Heart right ventricle (tissue), 16 donors: Measurements from ENCODE around the gene ATG7. TPM values are rescaled to one million over a fixed set of nuclear protein-coding genes. Genes with fewer than 3 reads are reported as not detected.
A peak's percentile ranks its signal among the peaks of the same experiment; 100 is the strongest.

Source experiments
- ATAC-seq, 8 donors: fragments of 200-7000 bp; cut with Tn5 transposase; one replicate each; pipeline ENCODE4 v1.9.1; 2020; ENCODE audit warnings: mild to moderate bottlenecking in 8 of 8, moderate library complexity in 8 of 8, moderate number of reproducible peaks in 1 of 8
- DNase-seq, 2 donors: peaks; one replicate each; pipeline ENCODE4 v3.0.0-alpha.2; 2020
- H3K27ac ChIP-seq, 10 donors: fragments of 200-600 bp; sonication (generic) in 2 of 10; one replicate each; pipeline versions ENCODE4 v1.5.0 to v1.8.0; 2020 to 2022; ENCODE audit warnings: mild to moderate bottlenecking in 3 of 10
- H3K27me3 ChIP-seq, 7 donors: fragments of 200-600 bp; one replicate each; pipeline ENCODE4 v1.8.0; 2021 to 2022; ENCODE audit warnings: mild to moderate bottlenecking in 2 of 7
- H3K36me3 ChIP-seq, 9 donors: fragments of 200-600 bp; sonication (generic) in 1 of 9; one replicate each; pipeline versions ENCODE4 v1.5.0 to v1.8.0; 2020 to 2022; ENCODE audit warnings: mild to moderate bottlenecking in 2 of 9
- H3K4me1 ChIP-seq, 9 donors: fragments of 200-600 bp; sonication (generic) in 1 of 9; one replicate each; pipeline versions ENCODE4 v1.5.0 to v1.8.0; 2020 to 2022; ENCODE audit warnings: mild to moderate bottlenecking in 4 of 9
- H3K4me3 ChIP-seq, 10 donors: fragments of 200-600 bp; sonication (generic) in 2 of 10; one replicate each; pipeline versions ENCODE4 v1.5.0 to v1.8.0; 2020 to 2022; ENCODE audit warnings: mild to moderate bottlenecking in 7 of 10, moderate library complexity in 2 of 10
- H3K9me3 ChIP-seq, 11 donors: fragments of 200-600 bp in 10 of 11; sonication (generic) in 2 of 11; one replicate each; pipeline versions ENCODE4 v1.5.0 to v1.8.0; 2013 to 2022; ENCODE audit warnings: mild to moderate bottlenecking in 2 of 11, control low read depth in 1 of 11, moderate library complexity in 1 of 11
- CTCF ChIP-seq, 9 donors: fragments of 200-600 bp; sonication (generic) in 2 of 9; IDR thresholded peaks; one replicate each; pipeline versions ENCODE4 v1.5.0 to v1.8.0; 2021 to 2022; ENCODE audit warnings: antibody characterized with exemption in 9 of 9, mild to moderate bottlenecking in 5 of 9, moderate library complexity in 1 of 9
- WGBS, 2 donors: extraction: QIAGEN DNeasy Blood & Tissue Kit; methylation state at CpG; one replicate each; pipeline ENCODE4 v1.1.7; 2013; ENCODE audit warnings: inconsistent platforms in 1 of 2; 5-methylcytosine and 5-hydroxymethylcytosine counted together
- intact Hi-C, 10 donors: fragments of 100-400 bp; cut with DNase I; formaldehyde crosslinking; loops; one replicate each; pipeline versions ENCODE4 v1.11.1 to v1.14.2; 2022
- polyA plus RNA-seq, 2 donors: library from polyadenylated mRNA; stranded (reverse); fragments of 200-250 nt; gene quantifications; one replicate each; pipeline ENCODE4 v1.2.3, GENCODE V29; 2013
- total RNA-seq, 10 donors: library from RNA; stranded (reverse); fragmentation: NEBNext Ultra II Directional in 3 of 10; extraction: Animal tissue kit (Norgen Biotek cat#: 25700) in 3 of 10; gene quantifications; one replicate each; pipeline versions ENCODE4 v1.2.1 to v1.2.4, GENCODE V29; 2021 to 2023
- donor health status: Arrhythmogenic right ventricular cardiomyopathy.
- donor health status: ischemic (EF 13 %, LVEDD 7.1; RV severe dilation, severe dysfunction).
- donor health status: healthy with polysubstance abuse.
- donor health status: DM: no; HTN: yes; CAD: no.
- donor health status: DM: no; HTN: no; CAD: no.
- donor health status: ischemic (EF 25% LVEDD 6.9; RV normal size, moderate dysfunction).
- donor health status: ischemic (EF 25% LVEDD 5.7; RV mildly dilated, moderate dysfunction).
- donor health status: healthy.
- donor health status: DM: yes; HTN: yes; CAD: no.
- donor health status: Ischemic cardiomyopathy.
- donor health status: ischemic (EF 35%, LVEDD 5.7; RV mildly dilated, moderate dysfunction).
- donor health status: nonischemic (EF 11% LVEDD 7.7; RV severe dilation, severe dysfunction).
- donor health status: DM: yes; HTN: yes; CAD: no.
- donor health status: PGD.
- donor health status: ischemic (EF 29% LVEDD 5.4; RV normal size, mild dysfunction).
- donor health status: nonischemic (EF 23%, LVEDD 6.1; RV moderate dilation, normal function).

ATG7 gene
- total and polyA plus RNA-seq, 12 donors, result 5.3 to 24.1 (median 16.8) TPM

GRCh38 chr3:11562277-11562881 lies 290.2 kb downstream of the ATG7 start:
- ATAC-seq (no peak), DNase-seq (no peak)
- WGBS, 2 donors, result 71 to 74% methylated on average over 17 of the region's 17 CpGs
- H3K27me3 ChIP-seq, result no peaks in the 10 kb centered on the region
- TF ChIP-seq CTCF (IDR thresholded peaks at IDR 0.05), result no peak
- H3K4me3 ChIP-seq, result no peak overlapping the region
- H3K36me3 ChIP-seq, result peaks cover 0 to 86% (median 3%) of the 10 kb centered on the region in 9 donors
- H3K27ac ChIP-seq, result peak overlapping the region in 9 of 10 donors; percentile 23 to 82 (median 65)
- H3K9me3 ChIP-seq, result no peaks in the 10 kb centered on the region
- intact Hi-C loops, result loop anchor here in 2 of 10 donors (10.0 kb wide), 2 partner anchors 72 to 82 kb away; partner anchors contain the start of gene VGLL4 (in 1 of the 2)
- peaks cover 50 to 99% (median 79%) of the 10 kb centered on the region in 9 donors for H3K4me1 ChIP-seq

GRCh38 chr3:11563159-11563864 lies 291.1 kb downstream of the ATG7 start:
- Histone ChIP-seq H3K36me3 (peaks cover 0 to 77% (median 3%) of the 10 kb centered on the region in 9 donors), H3K27ac (peak overlapping the region in 8 of 10 donors; percentile 36 to 82 (median 68)), H3K4me1 (peaks cover 54 to 100% (median 84%) of the 10 kb centered on the region in 9 donors), H3K9me3 (no peaks in the 10 kb centered on the region), H3K27me3 (no peaks in the 10 kb centered on the region), H3K4me3 (no peak overlapping the region)
- intact Hi-C loops, result loop anchor here in 2 of 10 donors (10.0 kb wide), 2 partner anchors 71 to 81 kb away; partner anchors contain the start of gene VGLL4 (in 1 of the 2)
- no peak for ATAC-seq
- no peak for DNase-seq
- TF ChIP-seq CTCF (IDR thresholded peaks at IDR 0.05), result no peak
- 88 to 91% methylated on average over 16 of the region's 16 CpGs for WGBS, 2 donors

GRCh38 chr3:11563865-11564185 lies 291.6 kb downstream of the ATG7 start:
- whole genome bisulfite sequencing, 2 donors, result 86 to 89% methylated on average over 7 of the region's 7 CpGs
- Histone ChIP-seq H3K36me3 (peaks cover 0 to 72% (median 3%) of the 10 kb centered on the region in 9 donors), H3K27ac (peak overlapping the region in 7 of 10 donors; percentile 18 to 82 (median 70)), H3K9me3 (no peaks in the 10 kb centered on the region), H3K27me3 (no peaks in the 10 kb centered on the region), H3K4me3 (no peak overlapping the region), H3K4me1 (peaks cover 56 to 100% (median 85%) of the 10 kb centered on the region in 9 donors)
- intact Hi-C loops, result loop anchor here in 2 of 10 donors (10.0 kb wide), 2 partner anchors 71 to 81 kb away; partner anchors contain the start of gene VGLL4 (in 1 of the 2)
- ATAC-seq (no peak), DNase-seq (no peak)
- TF ChIP-seq CTCF (IDR thresholded peaks at IDR 0.05), result no peak

- DNase-seq, result no peak
- no peak overlapping the region for H3K4me3 ChIP-seq
- intact Hi-C loops, result loop anchor here in 6 of 10 donors (5.0 to 10.0 kb wide), 3 partner anchors 70 to 80 kb away; partner anchors contain the start of gene VGLL4 (in 5 of the 6)
Measured at GRCh38 chr3:11564577-11565001, 292.4 kb downstream of the ATG7 start.

More at GRCh38 chr3:11564577-11565001, 292.4 kb downstream of the ATG7 start:
- Histone ChIP-seq H3K27ac (peak overlapping the region in 9 of 10 donors; percentile 40 to 82 (median 69)), H3K27me3 (no peaks in the 10 kb centered on the region), H3K4me1 (peaks cover 58 to 100% (median 85%) of the 10 kb centered on the region in 9 donors), H3K36me3 (peaks cover 0 to 64% (median 3%) of the 10 kb centered on the region in 9 donors), H3K9me3 (no peaks in the 10 kb centered on the region)
- peak in 1 of 8 donors; percentile 19 for ATAC-seq
- TF ChIP-seq CTCF (IDR thresholded peaks at IDR 0.05), result no peak
- WGBS, 2 donors, result 90 to 91% methylated on average over 19 of the region's 19 CpGs
